HG03457 (cell line): ENCODE results near the gene PFDN1.

ENCODE experiments used
- ATAC-seq: cut with Tn5 transposase; IDR thresholded peaks from one replicate; pipeline ENCODE4 v1.9.1; 2021; ENCODE audit warnings: moderate number of reproducible peaks; ENCODE audit not compliant: unreplicated experiment

Gene PFDN1

GRCh38 chr5:140240987-140241706, 61.8 kb downstream of the PFDN1 start:
- no peak for ATAC-seq

DNA sequence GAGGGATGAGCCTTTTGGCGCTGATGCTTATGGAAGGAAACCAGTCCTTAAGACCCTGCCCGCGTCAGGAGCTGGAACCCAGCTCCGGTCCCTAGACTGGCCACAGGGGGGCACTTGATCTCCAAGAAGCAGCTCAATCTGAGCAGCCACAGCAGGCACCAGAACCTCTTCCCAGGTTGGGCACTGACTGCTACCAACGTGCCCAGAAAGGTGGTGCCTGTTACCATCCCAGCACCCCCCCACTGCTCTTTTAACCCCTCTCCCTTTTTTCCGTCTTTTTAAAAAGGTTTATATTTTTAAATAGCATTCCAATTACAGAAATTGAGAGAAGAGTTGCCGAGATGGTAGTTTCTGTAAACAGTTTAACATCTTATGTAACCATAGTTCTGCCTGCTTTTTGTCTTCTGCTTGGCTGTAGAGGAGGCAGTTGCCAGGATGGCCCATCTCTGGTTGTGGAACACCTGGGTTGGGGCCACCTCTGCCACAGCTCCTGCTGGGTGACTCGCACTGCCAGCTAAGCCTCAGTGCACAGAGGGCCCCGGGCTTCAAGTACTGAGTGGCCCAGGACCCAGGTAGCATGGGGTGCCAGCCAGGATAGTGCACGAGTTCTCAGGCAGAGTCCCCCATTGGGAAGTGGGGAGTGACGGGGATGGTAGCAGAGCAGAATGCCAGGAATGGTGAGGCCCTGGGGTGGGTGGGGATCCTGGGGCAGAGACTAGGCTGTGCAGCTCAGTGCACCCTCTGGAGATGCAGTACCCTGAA, 62.8 kb downstream of the PFDN1 start:
- no peak for ATAC-seq

DNA sequence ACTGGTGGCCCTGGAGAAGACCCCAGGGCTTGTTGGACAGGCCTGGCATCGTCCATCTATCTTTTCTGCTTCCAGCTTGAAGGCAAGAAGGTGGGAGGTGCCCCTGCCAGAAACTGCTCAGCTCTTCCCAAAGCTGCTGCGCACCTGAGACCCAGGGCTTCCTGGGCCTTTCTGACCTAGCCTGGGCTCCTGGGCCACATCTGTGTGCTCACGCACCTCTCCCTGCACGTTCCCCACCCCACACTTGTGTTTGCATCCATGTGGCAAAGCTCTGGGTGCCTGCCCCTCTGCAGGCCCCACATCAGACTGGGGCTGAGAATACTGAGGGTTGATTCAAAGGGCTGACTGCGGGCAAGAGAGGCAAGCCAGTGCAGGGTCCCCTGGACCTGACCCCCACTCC, 63.4 kb downstream of the PFDN1 start:
- ATAC-seq: no peak

- no peak for ATAC-seq
Measured at GRCh38 chr5:140238756-140239155, 64.1 kb downstream of the PFDN1 start.

- ATAC-seq: no peak
Measured at GRCh38 chr5:140236891-140237598, 65.9 kb downstream of the PFDN1 start.

DNA sequence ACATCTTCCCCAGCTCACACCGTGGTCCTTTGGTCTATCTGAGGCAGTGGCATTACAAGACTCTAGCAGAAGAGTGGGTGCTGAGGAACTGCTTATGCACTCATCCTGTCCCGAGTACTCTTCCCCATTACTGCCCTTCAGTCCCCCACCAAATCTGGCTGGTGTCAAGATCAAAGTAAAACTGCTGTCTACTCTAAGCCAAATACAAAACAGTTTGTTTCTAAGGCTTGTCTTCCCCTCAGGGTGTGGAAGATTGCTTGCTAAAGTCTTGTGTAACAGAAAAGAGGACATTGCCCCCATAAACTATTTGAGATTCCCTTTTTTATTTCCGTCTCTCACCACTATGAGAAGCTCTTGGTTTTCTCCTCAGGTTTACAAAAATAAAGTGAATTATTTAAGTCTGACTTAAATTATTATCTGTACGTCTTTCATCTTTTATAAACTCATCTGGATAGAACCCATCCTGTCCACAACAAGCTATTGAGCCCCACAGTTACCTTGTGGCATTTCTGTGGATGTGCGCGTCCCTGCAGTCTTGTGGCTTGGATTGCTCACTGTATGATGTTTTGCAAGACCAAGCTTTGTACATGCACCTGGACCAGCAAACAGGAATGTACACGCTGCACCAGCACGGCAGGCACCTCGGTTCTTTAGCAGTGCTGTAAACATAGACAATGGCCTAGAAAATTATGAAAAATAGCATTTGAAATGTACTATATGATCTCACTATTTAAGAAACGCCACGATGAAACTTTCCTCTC, 66.9 kb downstream of the PFDN1 start:
- no peak for ATAC-seq

- no peak for ATAC-seq
Measured at GRCh38 chr5:140234377-140234989, 68.4 kb downstream of the PFDN1 start.

- no peak for ATAC-seq
Measured at GRCh38 chr5:140232731-140233130, 70.2 kb downstream of the PFDN1 start.

GRCh38 chr5:140230373-140230772, 72.5 kb downstream of the PFDN1 start:
- ATAC-seq: no peak

GRCh38 chr5:140228364-140228837, 74.5 kb downstream of the PFDN1 start:
- no peak for ATAC-seq

- ATAC-seq: no peak
Measured at GRCh38 chr5:140227046-140227445, 75.9 kb downstream of the PFDN1 start.

DNA sequence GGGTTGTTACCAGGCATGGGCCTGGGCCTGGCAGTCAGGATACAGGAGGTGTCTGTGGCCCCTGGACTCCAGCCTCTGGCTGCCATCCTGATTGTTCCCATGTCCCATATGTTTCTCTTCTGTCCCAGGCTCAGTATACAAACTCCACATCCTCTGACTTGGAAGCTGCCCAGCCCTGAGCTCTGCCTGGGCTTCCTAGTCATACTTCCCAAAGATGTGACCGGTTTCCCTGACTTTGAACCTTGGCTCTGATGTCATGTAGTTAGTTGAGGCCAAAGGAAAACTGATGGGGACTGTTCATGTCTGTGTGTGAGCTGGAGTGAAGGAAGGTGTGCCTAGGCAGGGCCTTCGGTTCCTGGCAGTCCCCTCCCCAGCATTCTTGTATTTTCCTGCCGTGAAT, 77.5 kb downstream of the PFDN1 start:
- ATAC-seq: no peak

DNA sequence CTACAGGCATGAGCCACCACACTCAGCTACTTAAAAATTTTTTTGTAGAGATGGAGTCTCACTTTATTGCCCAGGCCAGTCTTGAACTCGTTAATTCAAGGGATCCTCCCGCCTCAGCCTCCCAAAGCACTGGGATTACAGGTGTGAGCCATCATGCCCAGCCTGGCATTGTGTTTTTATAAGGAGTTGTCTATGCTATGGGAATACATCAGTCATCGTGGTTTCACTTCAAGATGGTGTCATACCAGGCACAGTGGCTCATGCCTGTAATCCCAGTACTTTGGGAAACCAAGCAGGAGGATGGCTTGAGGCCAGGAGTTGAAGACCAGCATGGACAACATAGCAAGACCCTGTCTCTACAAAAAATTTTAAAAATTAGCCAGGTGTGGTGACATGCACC, 78.2 kb downstream of the PFDN1 start:
- no peak for ATAC-seq

DNA sequence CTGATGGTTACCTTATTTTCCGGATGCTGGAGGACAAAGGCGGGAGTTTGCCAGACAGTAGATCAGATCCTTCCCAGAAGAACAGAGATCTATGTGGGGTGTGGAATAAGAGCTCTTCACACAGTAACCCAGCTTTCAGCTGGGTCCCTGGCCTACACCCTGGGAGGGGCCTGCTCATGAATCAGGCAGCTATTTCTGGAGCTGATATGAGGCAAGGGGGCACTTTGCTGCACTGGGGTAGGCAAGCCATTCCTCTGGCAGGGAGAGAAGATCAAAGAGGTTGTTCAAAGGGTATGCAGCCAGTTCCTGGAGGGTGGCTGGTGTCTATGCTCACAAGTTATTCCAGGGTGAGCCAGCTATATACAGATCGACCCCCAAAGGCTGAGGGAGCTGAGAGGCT, 79.3 kb downstream of the PFDN1 start:
- no peak for ATAC-seq

DNA sequence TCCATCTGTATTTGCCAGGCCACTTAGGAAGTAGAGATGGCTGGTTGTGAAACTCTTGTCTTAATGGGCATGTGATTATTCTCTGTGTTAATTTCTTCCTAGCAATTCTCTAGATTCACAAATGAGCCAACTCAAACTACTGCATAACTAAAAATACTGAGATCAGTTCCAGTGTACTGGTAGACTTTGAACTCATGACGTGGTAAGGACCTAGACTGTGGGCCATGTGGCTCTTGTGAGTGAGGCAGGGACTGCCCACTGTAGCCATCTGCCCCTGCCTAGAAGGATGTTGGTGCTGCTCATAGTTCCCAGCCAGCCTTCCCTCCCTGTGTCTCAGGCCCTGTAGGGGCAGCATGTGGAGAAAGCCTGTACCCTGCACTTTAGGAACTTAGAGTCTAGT, 80.5 kb downstream of the PFDN1 start:
- ATAC-seq: no peak

DNA sequence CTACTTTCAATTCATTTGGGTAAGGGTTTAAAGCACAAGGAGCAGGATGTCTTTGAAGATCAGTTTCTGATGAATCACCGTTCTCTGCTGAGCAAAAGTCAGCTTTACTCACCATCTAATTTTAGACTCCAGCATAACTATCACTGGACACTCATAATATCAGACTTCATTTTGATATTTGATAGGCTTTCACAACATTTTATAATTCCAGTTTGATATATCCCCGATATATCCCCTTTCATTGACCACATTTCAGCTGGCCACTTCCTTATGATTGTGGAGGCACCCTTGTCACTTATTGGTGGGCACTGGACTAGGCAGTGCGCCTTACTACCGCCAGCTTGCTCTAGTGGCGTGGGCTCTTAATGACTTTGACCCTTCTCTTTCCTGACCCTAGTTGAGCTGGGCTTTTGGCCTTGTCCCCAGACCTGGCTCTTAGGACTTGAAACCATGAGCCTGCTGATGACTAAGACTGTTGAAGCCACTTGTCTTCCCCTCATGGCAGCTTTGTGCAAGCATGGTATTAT, 81.1 kb downstream of the PFDN1 start:
- no peak for ATAC-seq

GRCh38 chr5:140220698-140221064, 82.2 kb downstream of the PFDN1 start:
- ATAC-seq: no peak

DNA sequence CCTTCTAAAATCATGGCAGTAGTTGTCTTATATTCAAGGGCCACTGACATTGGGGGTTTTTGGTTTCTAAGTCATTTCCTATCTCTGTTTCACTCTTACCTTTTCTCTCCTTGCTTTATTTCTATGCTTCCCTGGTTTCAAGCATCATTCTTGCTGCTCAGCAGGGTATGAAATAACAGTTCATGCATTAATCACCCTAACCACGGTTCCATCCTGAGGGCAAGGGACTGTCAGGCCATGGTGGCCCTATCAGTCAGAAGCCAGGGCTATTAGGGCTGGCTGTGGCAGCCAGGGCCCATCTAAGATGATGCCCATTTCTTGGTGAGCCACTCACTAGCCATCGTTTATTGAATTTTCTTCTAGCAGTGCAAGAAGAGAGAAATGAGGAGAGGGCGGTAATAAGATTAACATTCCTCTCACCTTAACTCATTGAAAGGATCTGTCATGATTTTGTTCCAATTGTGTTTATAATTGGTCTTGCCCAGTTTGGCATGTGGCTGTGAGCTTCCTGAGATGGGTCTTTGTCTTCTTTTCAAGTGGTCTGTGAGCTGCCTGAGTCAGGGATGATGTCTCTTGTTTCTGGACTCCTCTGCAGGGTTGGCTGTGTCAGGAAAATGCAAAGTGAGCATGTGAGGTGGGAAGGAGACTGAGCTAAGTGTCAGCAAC, 82.7 kb downstream of the PFDN1 start:
- peak; percentile 45 for ATAC-seq

GRCh38 chr5:140219068-140219991, 83.6 kb downstream of the PFDN1 start:
- peak; percentile 15 for ATAC-seq
